ENCODE results near the gene ATAD3A. TPM values are rescaled to one million over a fixed set of nuclear protein-coding genes. Genes with fewer than 3 reads are reported as not detected.
A peak's percentile ranks its signal among the peaks of the same experiment; 100 is the strongest.

Gene ATAD3A
- total RNA-seq, 2 experiments from 2014 or later = 17.0 to 19.5 TPM

DNA sequence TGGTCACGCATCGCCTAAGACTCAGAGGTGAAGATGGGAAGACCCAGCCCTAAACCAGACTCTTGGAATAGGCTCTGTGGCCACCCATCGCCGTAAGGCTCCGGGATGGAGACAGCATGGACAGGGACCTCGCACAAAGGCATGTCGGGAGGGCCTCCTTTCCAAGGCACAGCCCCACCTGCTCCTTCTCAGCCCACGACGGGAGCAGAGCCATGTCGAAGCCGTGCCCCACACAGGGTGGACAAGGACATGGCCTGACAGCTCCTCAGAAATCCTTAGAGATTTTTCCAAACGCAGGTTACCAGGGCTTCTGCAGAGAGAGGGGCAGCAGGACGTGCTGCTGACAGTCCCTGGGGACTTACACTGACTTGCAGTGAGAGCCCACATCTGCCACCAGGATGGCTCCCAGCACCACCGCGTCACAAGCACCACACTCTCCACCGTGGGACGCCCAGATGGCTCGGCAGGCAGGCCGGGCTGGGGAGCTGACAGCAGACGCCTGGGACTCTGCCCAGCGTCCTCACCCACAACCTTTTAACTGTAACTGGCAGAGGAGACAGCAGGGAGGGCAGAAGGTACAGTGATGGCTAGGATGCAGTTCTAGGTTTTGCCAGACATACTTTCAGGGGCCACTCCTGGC is 50.7 kb downstream of the ATAD3A start:
- H3K36me3 ChIP-seq (ENCODE audit: insufficient read depth, low read length) = peaks cover 54% of the 10 kb centered on the region
- no peak overlapping the region for H3K27ac ChIP-seq (ENCODE audit: low read depth in 1 of 2, low read length in 2 of 2)
- Mint-ChIP-seq H3K36me3 (ENCODE audit: low read depth) (peaks cover 74% of the 10 kb centered on the region), H3K4me3 (no peak overlapping the region), H3K9me3 (no peaks in the 10 kb centered on the region), H3K27ac (peak overlapping the region; percentile 44), H3K27me3 (no peaks in the 10 kb centered on the region), H3K4me1 (ENCODE audit: low read depth) (peaks cover 26% of the 10 kb centered on the region)
- ATAC-seq (ENCODE audit: poor library complexity) (no peak), DNase-seq (no peak)
- no peak overlapping the region for H3K4me3 ChIP-seq (ENCODE audit: low read length)
- no peaks in the 10 kb centered on the region for H3K27me3 ChIP-seq (ENCODE audit: control insufficient read depth in 1 of 2, insufficient read depth in 2 of 2, low read length in 2 of 2)
- POLR2A ChIA-PET = no interaction called here
- TF ChIP-seq, protein P1, sequence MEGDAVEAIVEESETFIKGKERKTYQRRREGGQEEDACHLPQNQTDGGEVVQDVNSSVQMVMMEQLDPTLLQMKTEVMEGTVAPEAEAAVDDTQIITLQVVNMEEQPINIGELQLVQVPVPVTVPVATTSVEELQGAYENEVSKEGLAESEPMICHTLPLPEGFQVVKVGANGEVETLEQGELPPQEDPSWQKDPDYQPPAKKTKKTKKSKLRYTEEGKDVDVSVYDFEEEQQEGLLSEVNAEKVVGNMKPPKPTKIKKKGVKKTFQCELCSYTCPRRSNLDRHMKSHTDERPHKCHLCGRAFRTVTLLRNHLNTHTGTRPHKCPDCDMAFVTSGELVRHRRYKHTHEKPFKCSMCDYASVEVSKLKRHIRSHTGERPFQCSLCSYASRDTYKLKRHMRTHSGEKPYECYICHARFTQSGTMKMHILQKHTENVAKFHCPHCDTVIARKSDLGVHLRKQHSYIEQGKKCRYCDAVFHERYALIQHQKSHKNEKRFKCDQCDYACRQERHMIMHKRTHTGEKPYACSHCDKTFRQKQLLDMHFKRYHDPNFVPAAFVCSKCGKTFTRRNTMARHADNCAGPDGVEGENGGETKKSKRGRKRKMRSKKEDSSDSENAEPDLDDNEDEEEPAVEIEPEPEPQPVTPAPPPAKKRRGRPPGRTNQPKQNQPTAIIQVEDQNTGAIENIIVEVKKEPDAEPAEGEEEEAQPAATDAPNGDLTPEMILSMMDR (IDR thresholded peaks at IDR 0.05) = no peak
- intact Hi-C loops (cut with DNase I, micrococcal nuclease) = no loop called here
- peaks cover 16% of the 10 kb centered on the region for H3K4me1 ChIP-seq (ENCODE audit: insufficient read depth, low read length)
- H3K9me3 ChIP-seq (ENCODE audit: control insufficient read depth in 1 of 2, insufficient read depth in 1 of 2, low read length in 2 of 2) = no peaks in the 10 kb centered on the region
- CTCF ChIA-PET = no interaction called here

DNA sequence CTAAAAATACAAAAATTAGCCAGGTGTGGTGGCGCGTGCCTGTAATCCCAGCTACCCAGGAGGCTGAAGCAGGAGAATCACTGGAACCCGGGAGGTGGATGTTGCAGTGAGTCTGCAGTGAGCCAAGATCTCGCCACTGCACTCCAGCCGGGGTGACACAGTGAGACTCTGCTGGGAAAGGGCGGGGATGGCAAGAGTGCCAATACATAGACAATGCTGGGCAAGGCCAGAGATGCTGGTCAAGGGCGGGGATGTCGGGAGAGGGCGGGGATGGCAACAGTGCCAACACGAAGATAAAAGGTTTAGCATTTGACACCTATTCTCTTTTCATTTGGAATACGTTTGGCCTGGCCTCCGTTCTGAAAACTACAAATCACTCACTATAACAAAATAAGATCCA is 51.7 kb downstream of the ATAD3A start:
- ChIA-PET CTCF (interaction anchor here (0.6 kb wide), 1 partner anchor 9 kb away, joined by 3 read pairs; no protein-coding TSS in a partner anchor), POLR2A (no interaction called here)
- Histone ChIP-seq H3K4me3 (ENCODE audit: low read length) (no peak overlapping the region), H3K36me3 (ENCODE audit: insufficient read depth, low read length) (peaks cover 54% of the 10 kb centered on the region), H3K27me3 (ENCODE audit: control insufficient read depth in 1 of 2, insufficient read depth in 2 of 2, low read length in 2 of 2) (no peaks in the 10 kb centered on the region), H3K4me1 (ENCODE audit: insufficient read depth, low read length) (peaks cover 24% of the 10 kb centered on the region), H3K27ac (ENCODE audit: low read depth in 1 of 2, low read length in 2 of 2) (no peak overlapping the region), H3K9me3 (ENCODE audit: control insufficient read depth in 1 of 2, insufficient read depth in 1 of 2, low read length in 2 of 2) (no peaks in the 10 kb centered on the region)
- Mint-ChIP-seq H3K27me3 (no peaks in the 10 kb centered on the region), H3K4me1 (ENCODE audit: low read depth) (peaks cover 29% of the 10 kb centered on the region), H3K36me3 (ENCODE audit: low read depth) (peaks cover 74% of the 10 kb centered on the region), H3K9me3 (no peaks in the 10 kb centered on the region), H3K27ac (no peak overlapping the region), H3K4me3 (no peak overlapping the region)
- TF ChIP-seq, protein P1 (IDR thresholded peaks at IDR 0.05) = no peak
- DNase-seq (no peak), ATAC-seq (ENCODE audit: poor library complexity) (no peak)
- intact Hi-C loops (cut with DNase I, micrococcal nuclease) = no loop called here

DNA sequence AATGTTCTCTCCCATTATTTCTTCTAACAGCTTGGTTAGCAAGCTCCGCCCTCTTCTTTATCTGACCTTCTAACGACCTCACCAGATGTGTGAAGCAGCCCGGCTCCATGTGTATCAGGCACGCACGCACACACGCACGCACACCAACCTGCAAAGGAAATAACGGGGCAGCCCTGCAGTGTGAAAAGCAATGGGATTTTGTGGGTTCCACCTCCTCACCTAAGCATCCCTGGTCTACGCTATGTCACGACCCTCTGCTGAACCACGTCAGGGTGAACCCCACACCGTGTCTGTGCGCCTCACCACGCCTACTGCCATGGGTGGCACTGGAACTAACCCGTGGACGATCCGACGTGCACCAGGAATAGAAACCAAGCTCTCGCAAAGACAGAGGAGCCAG is 52.3 kb downstream of the ATAD3A start:
- Histone ChIP-seq H3K27me3 (ENCODE audit: control insufficient read depth in 1 of 2, insufficient read depth in 2 of 2, low read length in 2 of 2) (no peaks in the 10 kb centered on the region), H3K4me3 (ENCODE audit: low read length) (no peak overlapping the region), H3K9me3 (ENCODE audit: control insufficient read depth in 1 of 2, insufficient read depth in 1 of 2, low read length in 2 of 2) (no peaks in the 10 kb centered on the region), H3K27ac (ENCODE audit: low read depth in 1 of 2, low read length in 2 of 2) (no peak overlapping the region), H3K4me1 (ENCODE audit: insufficient read depth, low read length) (peaks cover 27% of the 10 kb centered on the region), H3K36me3 (ENCODE audit: insufficient read depth, low read length) (peaks cover 56% of the 10 kb centered on the region)
- Mint-ChIP-seq H3K4me3 (no peak overlapping the region), H3K27me3 (no peaks in the 10 kb centered on the region), H3K4me1 (ENCODE audit: low read depth) (peaks cover 28% of the 10 kb centered on the region), H3K27ac (no peak overlapping the region), H3K36me3 (ENCODE audit: low read depth) (peaks cover 70% of the 10 kb centered on the region), H3K9me3 (no peaks in the 10 kb centered on the region)
- POLR2A ChIA-PET = no interaction called here
- TF ChIP-seq, protein P1 (IDR thresholded peaks at IDR 0.05) = no peak
- intact Hi-C loops (cut with DNase I, micrococcal nuclease) = no loop called here
- DNase-seq (no peak), ATAC-seq (ENCODE audit: poor library complexity) (no peak)
- CTCF ChIA-PET = interaction anchor here (0.6 kb wide), 1 partner anchor 9 kb away, joined by 3 read pairs; no protein-coding TSS in a partner anchor

All from CD4-positive, alpha-beta T cell (primary cell).